WTC11 (cell line): ENCODE measurements around the gene NFATC1. TPM values are rescaled to one million over a fixed set of nuclear protein-coding genes. Genes with fewer than 3 reads are reported as not detected.

Experiments used
- ATAC-seq: fragments of 200-7000 bp; cut with Tn5 transposase; 2 replicates; pipeline ENCODE4 v1.10.0; 2021; ENCODE audit warnings: mild to moderate bottlenecking, moderate library complexity
- CTCF ChIA-PET: fragments of 300-600 bp; sonication (Branson Sonifier 250); formaldehyde crosslinking; loops from one replicate; lab custom pipeline; 2021; ENCODE audit warnings: antibody characterized with exemption; lab: Charles Lee
- POLR2A ChIA-PET: fragments of 350-600 bp; sonication (Branson Sonifier 250); formaldehyde crosslinking; loops from one replicate; lab custom pipeline; 2021; ENCODE audit warnings: antibody characterized with exemption; lab: Charles Lee
- DNase-seq: peaks from one replicate; pipeline ENCODE4 v3.0.0; 2021; ENCODE audit warnings: low spot score
- H3K27ac Mint-ChIP-seq: 2 replicates; pipeline ENCODE4 v1.8.0; 2021; ENCODE audit warnings: mixed read lengths
- H3K27me3 Mint-ChIP-seq: 2 replicates; pipeline ENCODE4 v1.8.0; 2021; ENCODE audit warnings: low read depth, mild to moderate bottlenecking, moderate library complexity, mixed read lengths
- H3K36me3 Mint-ChIP-seq: 2 replicates; pipeline ENCODE4 v1.8.0; 2021; ENCODE audit warnings: mixed read lengths
- H3K4me1 Mint-ChIP-seq: 2 replicates; pipeline ENCODE4 v1.8.0; 2022; ENCODE audit warnings: mixed read lengths
- H3K4me3 Mint-ChIP-seq: 2 replicates; pipeline ENCODE4 v1.8.0; 2021; ENCODE audit warnings: mild to moderate bottlenecking, moderate library complexity, mixed read lengths
- H3K9me3 Mint-ChIP-seq: 2 replicates; pipeline ENCODE4 v1.8.0; 2021; ENCODE audit warnings: mixed read lengths
- CREM ChIP-seq: sonication (generic); formaldehyde crosslinking; IDR thresholded peaks from 2 replicates; pipeline ENCODE4 v1.8.1; 2022; ENCODE audit warnings: mild to moderate bottlenecking, missing genetic modification reagents, moderate library complexity
- EMX1 ChIP-seq: fragments of 250-450 bp; sonication (Bioruptor Pico); IDR thresholded peaks from 2 replicates; pipeline ENCODE4 v1.8.0; 2021; ENCODE audit warnings: mild to moderate bottlenecking
- FOXJ3 ChIP-seq: sonication (generic); formaldehyde crosslinking; IDR thresholded peaks from 2 replicates; pipeline ENCODE4 v1.9.0; 2021; ENCODE audit warnings: missing genetic modification reagents, mild to moderate bottlenecking, borderline replicate concordance
- FOXK1 ChIP-seq: sonication (generic); formaldehyde crosslinking; IDR thresholded peaks from 2 replicates; pipeline ENCODE4 v1.8.0; 2022; ENCODE audit warnings: mild to moderate bottlenecking, moderate library complexity, missing genetic modification reagents
- NR3C1 ChIP-seq: sonication (generic); formaldehyde crosslinking; conservative IDR thresholded peaks from 2 replicates; pipeline ENCODE4 v1.8.1; 2023; ENCODE audit warnings: low read depth, mild to moderate bottlenecking, missing genetic modification reagents
- SMAD3 ChIP-seq: sonication (generic); formaldehyde crosslinking; IDR thresholded peaks from 2 replicates; pipeline ENCODE4 v1.8.0; 2022; ENCODE audit warnings: missing genetic modification reagents, mild to moderate bottlenecking, borderline replicate concordance
- ZNF219 ChIP-seq: sonication (generic); formaldehyde crosslinking; IDR thresholded peaks from 2 replicates; pipeline ENCODE4 v1.8.0; 2023; ENCODE audit warnings: missing genetic modification reagents, mild to moderate bottlenecking, borderline replicate concordance
- ZNF232 ChIP-seq: sonication (generic); formaldehyde crosslinking; IDR thresholded peaks from 2 replicates; pipeline ENCODE4 v1.8.0; 2022; ENCODE audit warnings: mild to moderate bottlenecking, missing genetic modification reagents
- total RNA-seq: library from RNA; stranded (reverse); gene quantifications from 3 replicates; pipeline ENCODE4 v1.2.3, GENCODE V29; 2021
- TF ChIP-seq, protein P1 (sequence below): sonication (generic); formaldehyde crosslinking; IDR thresholded peaks from 2 replicates; pipeline ENCODE4 v1.8.0; 2023; ENCODE audit warnings: missing genetic modification reagents, mild to moderate bottlenecking, borderline replicate concordance
- TF ChIP-seq, protein P2 (sequence below): sonication (generic); formaldehyde crosslinking; IDR thresholded peaks from 2 replicates; pipeline ENCODE4 v1.8.1; 2023; ENCODE audit warnings: mild to moderate bottlenecking, moderate library complexity, missing genetic modification reagents
- TF ChIP-seq, protein P3 (sequence below): sonication (generic); formaldehyde crosslinking; conservative IDR thresholded peaks from 2 replicates; pipeline ENCODE4 v1.8.1; 2023; ENCODE audit warnings: mild to moderate bottlenecking, low read depth, missing genetic modification reagents, moderate library complexity
- TF ChIP-seq, protein P4 (sequence below): sonication (generic); formaldehyde crosslinking; IDR thresholded peaks from 2 replicates; pipeline ENCODE4 v1.8.1; 2022; ENCODE audit warnings: low read depth, mild to moderate bottlenecking, moderate library complexity, missing genetic modification reagents, borderline replicate concordance
- TF ChIP-seq, protein P5 (sequence below): sonication (generic); formaldehyde crosslinking; IDR thresholded peaks from 2 replicates; pipeline ENCODE4 v1.8.0; 2022; ENCODE audit warnings: mild to moderate bottlenecking, missing genetic modification reagents
- TF ChIP-seq, protein P6 (sequence below): fragments of 250-450 bp; sonication (Bioruptor Pico); IDR thresholded peaks from 2 replicates; pipeline ENCODE4 v1.9.0; 2021; ENCODE audit warnings: mild to moderate bottlenecking
- TF ChIP-seq, protein P7 (sequence below): sonication (generic); formaldehyde crosslinking; IDR thresholded peaks from 2 replicates; pipeline ENCODE4 v1.8.1; 2022; ENCODE audit warnings: mild to moderate bottlenecking, moderate library complexity, missing genetic modification reagents
- TF ChIP-seq, protein P8 (sequence below): fragments of 250-450 bp; sonication (Bioruptor Pico); conservative IDR thresholded peaks from 2 replicates; pipeline ENCODE4 v1.9.0; 2021; ENCODE audit warnings: mild to moderate bottlenecking
- TF ChIP-seq, protein P9 (sequence below): sonication (generic); formaldehyde crosslinking; IDR thresholded peaks from 2 replicates; pipeline ENCODE4 v1.8.1; 2022; ENCODE audit warnings: low read depth, missing genetic modification reagents, borderline replicate concordance

Gene NFATC1
- total RNA-seq, 1 experiment from 2014 or later: 20.2 TPM

DNA sequence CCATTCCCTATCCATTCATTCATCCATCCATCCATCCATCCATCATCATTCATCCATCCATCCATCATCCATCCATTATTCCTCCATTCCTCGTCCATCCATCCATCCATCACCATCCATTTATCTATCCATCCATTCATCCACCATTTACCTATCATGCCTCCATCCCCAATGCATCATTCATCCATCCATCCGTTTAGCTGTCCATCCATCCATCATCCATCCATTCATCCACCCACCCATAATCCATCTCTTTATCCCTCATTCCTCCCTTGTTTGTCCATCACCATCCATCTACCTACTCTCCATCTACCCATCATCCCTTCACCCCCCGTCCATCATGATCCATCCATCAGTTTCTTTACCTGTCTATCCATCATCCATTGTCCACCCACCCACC is 13.6 kb downstream of the NFATC1 start (continued):
- TF ChIP-seq, protein P1, sequence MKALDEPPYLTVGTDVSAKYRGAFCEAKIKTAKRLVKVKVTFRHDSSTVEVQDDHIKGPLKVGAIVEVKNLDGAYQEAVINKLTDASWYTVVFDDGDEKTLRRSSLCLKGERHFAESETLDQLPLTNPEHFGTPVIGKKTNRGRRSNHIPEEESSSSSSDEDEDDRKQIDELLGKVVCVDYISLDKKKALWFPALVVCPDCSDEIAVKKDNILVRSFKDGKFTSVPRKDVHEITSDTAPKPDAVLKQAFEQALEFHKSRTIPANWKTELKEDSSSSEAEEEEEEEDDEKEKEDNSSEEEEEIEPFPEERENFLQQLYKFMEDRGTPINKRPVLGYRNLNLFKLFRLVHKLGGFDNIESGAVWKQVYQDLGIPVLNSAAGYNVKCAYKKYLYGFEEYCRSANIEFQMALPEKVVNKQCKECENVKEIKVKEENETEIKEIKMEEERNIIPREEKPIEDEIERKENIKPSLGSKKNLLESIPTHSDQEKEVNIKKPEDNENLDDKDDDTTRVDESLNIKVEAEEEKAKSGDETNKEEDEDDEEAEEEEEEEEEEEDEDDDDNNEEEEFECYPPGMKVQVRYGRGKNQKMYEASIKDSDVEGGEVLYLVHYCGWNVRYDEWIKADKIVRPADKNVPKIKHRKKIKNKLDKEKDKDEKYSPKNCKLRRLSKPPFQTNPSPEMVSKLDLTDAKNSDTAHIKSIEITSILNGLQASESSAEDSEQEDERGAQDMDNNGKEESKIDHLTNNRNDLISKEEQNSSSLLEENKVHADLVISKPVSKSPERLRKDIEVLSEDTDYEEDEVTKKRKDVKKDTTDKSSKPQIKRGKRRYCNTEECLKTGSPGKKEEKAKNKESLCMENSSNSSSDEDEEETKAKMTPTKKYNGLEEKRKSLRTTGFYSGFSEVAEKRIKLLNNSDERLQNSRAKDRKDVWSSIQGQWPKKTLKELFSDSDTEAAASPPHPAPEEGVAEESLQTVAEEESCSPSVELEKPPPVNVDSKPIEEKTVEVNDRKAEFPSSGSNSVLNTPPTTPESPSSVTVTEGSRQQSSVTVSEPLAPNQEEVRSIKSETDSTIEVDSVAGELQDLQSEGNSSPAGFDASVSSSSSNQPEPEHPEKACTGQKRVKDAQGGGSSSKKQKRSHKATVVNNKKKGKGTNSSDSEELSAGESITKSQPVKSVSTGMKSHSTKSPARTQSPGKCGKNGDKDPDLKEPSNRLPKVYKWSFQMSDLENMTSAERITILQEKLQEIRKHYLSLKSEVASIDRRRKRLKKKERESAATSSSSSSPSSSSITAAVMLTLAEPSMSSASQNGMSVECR: no peak
- TF ChIP-seq ZNF232: no peak
- TF ChIP-seq FOXK1 (CRISPR knock-in tag): no peak
- TF ChIP-seq EMX1 (CRISPR knock-in tag): no peak

DNA sequence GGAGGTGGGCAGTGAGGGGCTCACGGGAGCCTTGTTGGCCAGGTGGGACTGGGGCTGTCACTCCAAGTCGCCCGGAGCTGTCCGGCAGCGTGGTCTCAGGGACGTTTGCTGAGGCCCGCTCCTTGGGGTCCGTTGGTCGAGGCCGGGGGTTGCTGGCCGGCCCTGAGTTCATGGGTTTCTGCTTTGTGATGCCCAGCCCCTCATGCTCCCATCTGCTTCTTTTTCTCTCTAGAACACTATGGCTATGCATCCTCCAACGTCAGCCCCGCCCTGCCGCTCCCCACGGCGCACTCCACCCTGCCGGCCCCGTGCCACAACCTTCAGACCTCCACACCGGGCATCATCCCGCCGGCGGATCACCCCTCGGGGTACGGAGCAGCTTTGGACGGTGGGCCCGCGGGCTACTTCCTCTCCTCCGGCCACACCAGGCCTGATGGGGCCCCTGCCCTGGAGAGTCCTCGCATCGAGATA is 14.5 kb downstream of the NFATC1 start:
- ATAC-seq (no peak), DNase-seq (no peak)
- ChIA-PET CTCF (no interaction called here), POLR2A (no interaction called here)
- no peaks in the 10 kb centered on the region for H3K9me3 Mint-ChIP-seq
- peaks cover 19% of the 10 kb centered on the region for H3K4me1 Mint-ChIP-seq
- H3K27ac Mint-ChIP-seq: no peak overlapping the region
- peaks cover 3% of the 10 kb centered on the region; the same call in 1 of the 2 replicates for H3K36me3 Mint-ChIP-seq
- no peaks in the 10 kb centered on the region for H3K27me3 Mint-ChIP-seq
- H3K4me3 Mint-ChIP-seq: no peak overlapping the region
- TF ChIP-seq, protein P2, sequence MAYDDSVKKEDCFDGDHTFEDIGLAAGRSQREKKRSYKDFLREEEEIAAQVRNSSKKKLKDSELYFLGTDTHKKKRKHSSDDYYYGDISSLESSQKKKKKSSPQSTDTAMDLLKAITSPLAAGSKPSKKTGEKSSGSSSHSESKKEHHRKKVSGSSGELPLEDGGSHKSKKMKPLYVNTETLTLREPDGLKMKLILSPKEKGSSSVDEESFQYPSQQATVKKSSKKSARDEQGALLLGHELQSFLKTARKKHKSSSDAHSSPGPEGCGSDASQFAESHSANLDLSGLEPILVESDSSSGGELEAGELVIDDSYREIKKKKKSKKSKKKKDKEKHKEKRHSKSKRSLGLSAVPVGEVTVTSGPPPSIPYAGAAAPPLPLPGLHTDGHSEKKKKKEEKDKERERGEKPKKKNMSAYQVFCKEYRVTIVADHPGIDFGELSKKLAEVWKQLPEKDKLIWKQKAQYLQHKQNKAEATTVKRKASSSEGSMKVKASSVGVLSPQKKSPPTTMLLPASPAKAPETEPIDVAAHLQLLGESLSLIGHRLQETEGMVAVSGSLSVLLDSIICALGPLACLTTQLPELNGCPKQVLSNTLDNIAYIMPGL: no peak
- TF ChIP-seq CREM (CRISPR knock-in tag) (no peak), ZNF219 (CRISPR knock-in tag) (no peak), EMX1 (CRISPR knock-in tag) (no peak), FOXJ3 (CRISPR knock-in tag) (no peak), NR3C1 (CRISPR knock-in tag) (no peak), SMAD3 (CRISPR knock-in tag) (no peak)
- TF ChIP-seq, protein P3, sequence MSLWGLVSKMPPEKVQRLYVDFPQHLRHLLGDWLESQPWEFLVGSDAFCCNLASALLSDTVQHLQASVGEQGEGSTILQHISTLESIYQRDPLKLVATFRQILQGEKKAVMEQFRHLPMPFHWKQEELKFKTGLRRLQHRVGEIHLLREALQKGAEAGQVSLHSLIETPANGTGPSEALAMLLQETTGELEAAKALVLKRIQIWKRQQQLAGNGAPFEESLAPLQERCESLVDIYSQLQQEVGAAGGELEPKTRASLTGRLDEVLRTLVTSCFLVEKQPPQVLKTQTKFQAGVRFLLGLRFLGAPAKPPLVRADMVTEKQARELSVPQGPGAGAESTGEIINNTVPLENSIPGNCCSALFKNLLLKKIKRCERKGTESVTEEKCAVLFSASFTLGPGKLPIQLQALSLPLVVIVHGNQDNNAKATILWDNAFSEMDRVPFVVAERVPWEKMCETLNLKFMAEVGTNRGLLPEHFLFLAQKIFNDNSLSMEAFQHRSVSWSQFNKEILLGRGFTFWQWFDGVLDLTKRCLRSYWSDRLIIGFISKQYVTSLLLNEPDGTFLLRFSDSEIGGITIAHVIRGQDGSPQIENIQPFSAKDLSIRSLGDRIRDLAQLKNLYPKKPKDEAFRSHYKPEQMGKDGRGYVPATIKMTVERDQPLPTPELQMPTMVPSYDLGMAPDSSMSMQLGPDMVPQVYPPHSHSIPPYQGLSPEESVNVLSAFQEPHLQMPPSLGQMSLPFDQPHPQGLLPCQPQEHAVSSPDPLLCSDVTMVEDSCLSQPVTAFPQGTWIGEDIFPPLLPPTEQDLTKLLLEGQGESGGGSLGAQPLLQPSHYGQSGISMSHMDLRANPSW (CRISPR knock-in tag): no peak
- TF ChIP-seq, protein P4, sequence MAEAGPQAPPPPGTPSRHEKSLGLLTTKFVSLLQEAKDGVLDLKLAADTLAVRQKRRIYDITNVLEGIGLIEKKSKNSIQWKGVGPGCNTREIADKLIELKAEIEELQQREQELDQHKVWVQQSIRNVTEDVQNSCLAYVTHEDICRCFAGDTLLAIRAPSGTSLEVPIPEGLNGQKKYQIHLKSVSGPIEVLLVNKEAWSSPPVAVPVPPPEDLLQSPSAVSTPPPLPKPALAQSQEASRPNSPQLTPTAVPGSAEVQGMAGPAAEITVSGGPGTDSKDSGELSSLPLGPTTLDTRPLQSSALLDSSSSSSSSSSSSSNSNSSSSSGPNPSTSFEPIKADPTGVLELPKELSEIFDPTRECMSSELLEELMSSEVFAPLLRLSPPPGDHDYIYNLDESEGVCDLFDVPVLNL (CRISPR knock-in tag): no peak
- TF ChIP-seq, protein P5, sequence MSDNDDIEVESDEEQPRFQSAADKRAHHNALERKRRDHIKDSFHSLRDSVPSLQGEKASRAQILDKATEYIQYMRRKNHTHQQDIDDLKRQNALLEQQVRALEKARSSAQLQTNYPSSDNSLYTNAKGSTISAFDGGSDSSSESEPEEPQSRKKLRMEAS (CRISPR knock-in tag): no peak
- TF ChIP-seq, protein P6, sequence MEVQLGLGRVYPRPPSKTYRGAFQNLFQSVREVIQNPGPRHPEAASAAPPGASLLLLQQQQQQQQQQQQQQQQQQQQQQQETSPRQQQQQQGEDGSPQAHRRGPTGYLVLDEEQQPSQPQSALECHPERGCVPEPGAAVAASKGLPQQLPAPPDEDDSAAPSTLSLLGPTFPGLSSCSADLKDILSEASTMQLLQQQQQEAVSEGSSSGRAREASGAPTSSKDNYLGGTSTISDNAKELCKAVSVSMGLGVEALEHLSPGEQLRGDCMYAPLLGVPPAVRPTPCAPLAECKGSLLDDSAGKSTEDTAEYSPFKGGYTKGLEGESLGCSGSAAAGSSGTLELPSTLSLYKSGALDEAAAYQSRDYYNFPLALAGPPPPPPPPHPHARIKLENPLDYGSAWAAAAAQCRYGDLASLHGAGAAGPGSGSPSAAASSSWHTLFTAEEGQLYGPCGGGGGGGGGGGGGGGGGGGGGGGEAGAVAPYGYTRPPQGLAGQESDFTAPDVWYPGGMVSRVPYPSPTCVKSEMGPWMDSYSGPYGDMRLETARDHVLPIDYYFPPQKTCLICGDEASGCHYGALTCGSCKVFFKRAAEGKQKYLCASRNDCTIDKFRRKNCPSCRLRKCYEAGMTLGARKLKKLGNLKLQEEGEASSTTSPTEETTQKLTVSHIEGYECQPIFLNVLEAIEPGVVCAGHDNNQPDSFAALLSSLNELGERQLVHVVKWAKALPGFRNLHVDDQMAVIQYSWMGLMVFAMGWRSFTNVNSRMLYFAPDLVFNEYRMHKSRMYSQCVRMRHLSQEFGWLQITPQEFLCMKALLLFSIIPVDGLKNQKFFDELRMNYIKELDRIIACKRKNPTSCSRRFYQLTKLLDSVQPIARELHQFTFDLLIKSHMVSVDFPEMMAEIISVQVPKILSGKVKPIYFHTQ (CRISPR knock-in tag): no peak
- TF ChIP-seq, protein P7, sequence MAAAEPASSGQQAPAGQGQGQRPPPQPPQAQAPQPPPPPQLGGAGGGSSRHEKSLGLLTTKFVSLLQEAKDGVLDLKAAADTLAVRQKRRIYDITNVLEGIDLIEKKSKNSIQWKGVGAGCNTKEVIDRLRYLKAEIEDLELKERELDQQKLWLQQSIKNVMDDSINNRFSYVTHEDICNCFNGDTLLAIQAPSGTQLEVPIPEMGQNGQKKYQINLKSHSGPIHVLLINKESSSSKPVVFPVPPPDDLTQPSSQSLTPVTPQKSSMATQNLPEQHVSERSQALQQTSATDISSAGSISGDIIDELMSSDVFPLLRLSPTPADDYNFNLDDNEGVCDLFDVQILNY: no peak
- TF ChIP-seq, protein P8, sequence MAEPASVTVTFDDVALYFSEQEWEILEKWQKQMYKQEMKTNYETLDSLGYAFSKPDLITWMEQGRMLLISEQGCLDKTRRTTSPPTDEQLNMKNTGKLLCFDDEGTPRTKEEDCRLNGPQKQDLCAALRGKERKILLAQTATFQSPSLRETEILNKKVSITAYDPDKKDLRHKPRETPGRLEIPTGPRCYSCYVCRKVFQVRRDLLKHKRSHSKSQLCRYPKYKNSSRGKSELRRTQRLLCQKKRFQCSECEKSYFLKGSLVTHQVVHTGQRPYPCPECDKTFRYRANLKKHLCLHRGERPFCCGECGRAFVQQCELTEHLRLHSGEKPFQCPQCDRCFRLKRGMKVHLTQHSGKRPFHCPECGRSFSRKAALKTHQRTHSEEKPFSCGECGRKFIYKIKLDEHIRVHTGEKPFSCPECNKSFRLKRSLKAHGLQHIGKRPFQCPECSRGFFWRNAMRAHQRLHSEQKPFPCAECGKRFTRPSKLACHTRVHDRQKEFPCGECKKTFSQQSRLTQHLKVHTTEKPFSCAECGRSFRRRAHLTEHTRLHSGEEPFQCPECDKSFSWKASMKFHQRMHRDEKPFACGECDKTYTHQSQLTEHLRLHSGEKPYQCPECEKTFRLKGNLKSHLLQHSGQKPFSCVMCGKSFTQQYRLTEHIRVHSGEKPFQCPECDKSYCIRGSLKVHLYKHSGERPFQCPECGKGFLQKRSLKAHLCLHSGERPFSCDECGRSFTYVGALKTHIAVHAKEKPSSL (CRISPR knock-in tag): no peak
- TF ChIP-seq, protein P9, sequence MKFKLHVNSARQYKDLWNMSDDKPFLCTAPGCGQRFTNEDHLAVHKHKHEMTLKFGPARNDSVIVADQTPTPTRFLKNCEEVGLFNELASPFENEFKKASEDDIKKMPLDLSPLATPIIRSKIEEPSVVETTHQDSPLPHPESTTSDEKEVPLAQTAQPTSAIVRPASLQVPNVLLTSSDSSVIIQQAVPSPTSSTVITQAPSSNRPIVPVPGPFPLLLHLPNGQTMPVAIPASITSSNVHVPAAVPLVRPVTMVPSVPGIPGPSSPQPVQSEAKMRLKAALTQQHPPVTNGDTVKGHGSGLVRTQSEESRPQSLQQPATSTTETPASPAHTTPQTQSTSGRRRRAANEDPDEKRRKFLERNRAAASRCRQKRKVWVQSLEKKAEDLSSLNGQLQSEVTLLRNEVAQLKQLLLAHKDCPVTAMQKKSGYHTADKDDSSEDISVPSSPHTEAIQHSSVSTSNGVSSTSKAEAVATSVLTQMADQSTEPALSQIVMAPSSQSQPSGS (CRISPR knock-in tag): no peak
